ENCODE measurements around the gene PTPRN2.
"Not testable (repeated sequence)": the region's sequence is repeated elsewhere in the genome, so short reads cannot be mapped to it uniquely, and the experiment has no call there.

The PTPRN2 gene

GRCh38 chr7:158508802-158509385 is 78.7 kb downstream of the PTPRN2 start:
- DNase-seq: no peak

GRCh38 chr7:158508321-158508720 is 79.3 kb downstream of the PTPRN2 start:
- not testable (repeated sequence) for DNase-seq

GRCh38 chr7:158507917-158508316 is 79.7 kb downstream of the PTPRN2 start:
- no peak for DNase-seq

- DNase-seq: not testable (repeated sequence)
Measured at GRCh38 chr7:158507175-158507574, 80.4 kb downstream of the PTPRN2 start.

GRCh38 chr7:158506626-158507025 is 81.0 kb downstream of the PTPRN2 start:
- no peak for DNase-seq

- no peak for DNase-seq
Measured at GRCh38 chr7:158505683-158506082, 81.9 kb downstream of the PTPRN2 start.

GRCh38 chr7:158502068-158502750 is 85.4 kb downstream of the PTPRN2 start:
- no peak for DNase-seq

- DNase-seq: no peak
Measured at GRCh38 chr7:158501393-158502067, 86.1 kb downstream of the PTPRN2 start.

GRCh38 chr7:158500651-158501052 is 87.0 kb downstream of the PTPRN2 start:
- no peak for DNase-seq

- no peak for DNase-seq
Measured at GRCh38 chr7:158499082-158499455, 88.6 kb downstream of the PTPRN2 start.

GRCh38 chr7:158498443-158499081 is 89.1 kb downstream of the PTPRN2 start:
- no peak for DNase-seq

- no peak for DNase-seq
Measured at GRCh38 chr7:158497627-158498026, 90.0 kb downstream of the PTPRN2 start.

GRCh38 chr7:158495786-158496185 is 91.8 kb downstream of the PTPRN2 start:
- no peak for DNase-seq

- DNase-seq: no peak
Measured at GRCh38 chr7:158495216-158495615, 92.4 kb downstream of the PTPRN2 start.

GRCh38 chr7:158494643-158495042 is 93.0 kb downstream of the PTPRN2 start:
- no peak for DNase-seq

GRCh38 chr7:158494162-158494586 is 93.4 kb downstream of the PTPRN2 start:
- DNase-seq: no peak

- no peak for DNase-seq
Measured at GRCh38 chr7:158492367-158492764, 95.3 kb downstream of the PTPRN2 start.

GRCh38 chr7:158491094-158491493 is 96.5 kb downstream of the PTPRN2 start:
- no peak for DNase-seq

- DNase-seq: no peak
Measured at GRCh38 chr7:158490171-158490782, 97.3 kb downstream of the PTPRN2 start.

GRCh38 chr7:158489462-158490155 is 98.0 kb downstream of the PTPRN2 start:
- DNase-seq: no peak

- DNase-seq: no peak
Measured at GRCh38 chr7:158488181-158488971, 99.2 kb downstream of the PTPRN2 start.

GRCh38 chr7:158487631-158488151 is 99.9 kb downstream of the PTPRN2 start:
- DNase-seq: no peak

All from activated CD4-positive, CD25-positive, alpha-beta regulatory T cell (primary cell).